Right lobe of liver (tissue), 6 donors: ENCODE data around the gene ZIC3. TPM values are rescaled to one million over a fixed set of nuclear protein-coding genes. Genes with fewer than 3 reads are reported as not detected.
A peak's percentile ranks its signal among the peaks of the same experiment; 100 is the strongest.

Source experiments
- ATAC-seq, 4 donors: fragments of 200-7000 bp; cut with Tn5 transposase; one replicate each; pipeline ENCODE4 v1.9.1; 2020; ENCODE audit warnings: mild to moderate bottlenecking in 4 of 4, moderate library complexity in 4 of 4
- DNase-seq, 3 donors: peaks; one replicate each; pipeline ENCODE4 v3.0.0-alpha.2; 2020
- H3K27ac ChIP-seq, 3 donors: fragments of 200-600 bp; one replicate each; pipeline ENCODE4 v1.8.0; 2022
- H3K27me3 ChIP-seq, 2 donors: fragments of 200-600 bp; one replicate each; pipeline ENCODE4 v1.8.0; 2022
- H3K36me3 ChIP-seq, 4 donors: fragments of 200-600 bp; sonication (generic) in 1 of 4; one replicate each; pipeline versions ENCODE4 v1.5.1 to v1.8.0; 2017 to 2022; ENCODE audit warnings: control low read depth in 1 of 4
- H3K4me1 ChIP-seq, 4 donors: fragments of 200-600 bp; sonication (generic) in 1 of 4; one replicate each; pipeline versions ENCODE4 v1.5.1 to v1.8.0; 2017 to 2022; ENCODE audit warnings: control low read depth in 1 of 4
- H3K4me3 ChIP-seq, 3 donors: fragments of 200-600 bp; one replicate each; pipeline ENCODE4 v1.8.0; 2022
- H3K9me3 ChIP-seq, 4 donors: fragments of 200-600 bp; sonication (generic) in 1 of 4; one replicate each; pipeline versions ENCODE4 v1.5.1 to v1.8.0; 2017 to 2022; ENCODE audit warnings: control low read depth in 1 of 4
- CTCF ChIP-seq, 4 donors: fragments of 200-600 bp in 3 of 4; fragments of 450-650 bp in 1 of 4; IDR thresholded peaks; one replicate each; pipeline versions ENCODE4 v1.5.1 to v1.8.0; 2016 to 2022; ENCODE audit warnings: antibody characterized with exemption in 4 of 4, mild to moderate bottlenecking in 2 of 4
- POLR2A ChIP-seq: fragments of 450-650 bp; IDR thresholded peaks from one replicate; pipeline ENCODE4 v1.6.1; 2017; ENCODE audit warnings: antibody characterized with exemption, mild to moderate bottlenecking
- WGBS: methylation state at CpG from one replicate; pipeline ENCODE4 v1.1.6; 2018; ENCODE audit warnings: low coverage, low lambda C conversion rate; ENCODE audit not compliant: insufficient coverage; ENCODE audit errors: missing lambda C conversion rate; 5-methylcytosine and 5-hydroxymethylcytosine counted together
- intact Hi-C, 2 donors: fragments of 100-400 bp; cut with DNase I; formaldehyde crosslinking; loops; one replicate each; pipeline versions ENCODE4 v1.11.2 to v1.14.1; 2022
- small RNA-seq, 2 experiments: library from RNA; depleted of rRNA; stranded (forward); fragments of <200 nt; gene quantifications; one replicate each; pipeline ENCODE3, GENCODE V24; 2016
- total RNA-seq, 6 experiments: library from RNA; depleted of rRNA in 2 of 6; stranded (reverse); fragments of >200 nt in 2 of 6; fragmentation: NEBNext Ultra II Directional in 3 of 6; extraction: Animal tissue kit (Norgen Biotek cat#: 25700) in 3 of 6; gene quantifications; one replicate each; pipeline versions ENCODE4 v1.1.0 to v1.2.4, GENCODE V29; 2016 to 2023
- donor health status: DM: no; HTN: yes; CAD: no.
- donor health status: DM: no; HTN: no; CAD: no.
- donor health status: DM: no; HTN: no; CAD: no.
- donor health status: DM: no; HTN: yes; CAD: no.
- donor health status: DM: no; HTN: yes; CAD: no.

The ZIC3 gene
- total RNA-seq, 6 experiments from 2014 or later = not detected

DNA sequence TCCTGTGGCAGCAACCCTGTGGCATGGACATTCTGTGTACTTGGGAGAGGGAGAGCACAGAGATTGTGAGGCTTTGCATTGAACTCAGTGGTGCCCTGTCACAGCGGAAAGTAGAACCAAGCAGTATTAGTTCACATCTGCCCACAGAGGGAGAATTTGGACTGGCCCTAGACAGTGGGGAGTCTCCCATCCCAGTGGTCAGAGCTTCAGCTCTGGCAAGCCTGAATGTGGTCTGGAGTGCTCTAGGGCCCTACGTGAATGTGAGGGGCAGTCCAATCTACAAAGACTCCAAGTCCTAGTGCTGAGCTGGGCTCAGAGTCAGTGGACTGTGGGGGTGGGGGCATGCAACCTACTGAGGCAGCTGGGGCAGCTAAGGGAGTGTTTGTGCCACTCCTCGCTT is 34.8 kb downstream of the ZIC3 start:
- H3K27ac ChIP-seq = no peak overlapping the region
- WGBS = 60% methylated on average over 1 of the region's 3 CpGs
- no peaks in the 10 kb centered on the region for H3K27me3 ChIP-seq
- ATAC-seq (peak in 1 of 4 donors; percentile 14), DNase-seq (no peak)
- no peaks in the 10 kb centered on the region for H3K4me1 ChIP-seq
- intact Hi-C loops = no loop called here
- TF ChIP-seq POLR2A (no peak), CTCF (IDR thresholded peaks at IDR 0.05) (no peak)
- H3K9me3 ChIP-seq = no peaks in the 10 kb centered on the region
- no peaks in the 10 kb centered on the region for H3K36me3 ChIP-seq
- no peak overlapping the region for H3K4me3 ChIP-seq

Small RNAs within 50 kb of the gene (small RNA-seq; reads per million reads assigned to genes)
- 0 reads per million in 2 experiments for gene RN7SL325P
